ENCODE data around the gene SAMM50. TPM values are rescaled to one million over a fixed set of nuclear protein-coding genes. Genes with fewer than 3 reads are reported as not detected.
A peak's percentile ranks its signal among the peaks of the same experiment; 100 is the strongest.

Gene SAMM50
- 49.4 TPM for total RNA-seq
- long read RNA-seq, transcript SAMM50-201 (15 exons, 1,717 nt): major isoform, 360 of 400 reads
- long read RNA-seq, partial matches to known transcripts: 16 of 400 reads
- long read RNA-seq, other reads (novel, unspliced or antisense): 24 of 400 reads

DNA sequence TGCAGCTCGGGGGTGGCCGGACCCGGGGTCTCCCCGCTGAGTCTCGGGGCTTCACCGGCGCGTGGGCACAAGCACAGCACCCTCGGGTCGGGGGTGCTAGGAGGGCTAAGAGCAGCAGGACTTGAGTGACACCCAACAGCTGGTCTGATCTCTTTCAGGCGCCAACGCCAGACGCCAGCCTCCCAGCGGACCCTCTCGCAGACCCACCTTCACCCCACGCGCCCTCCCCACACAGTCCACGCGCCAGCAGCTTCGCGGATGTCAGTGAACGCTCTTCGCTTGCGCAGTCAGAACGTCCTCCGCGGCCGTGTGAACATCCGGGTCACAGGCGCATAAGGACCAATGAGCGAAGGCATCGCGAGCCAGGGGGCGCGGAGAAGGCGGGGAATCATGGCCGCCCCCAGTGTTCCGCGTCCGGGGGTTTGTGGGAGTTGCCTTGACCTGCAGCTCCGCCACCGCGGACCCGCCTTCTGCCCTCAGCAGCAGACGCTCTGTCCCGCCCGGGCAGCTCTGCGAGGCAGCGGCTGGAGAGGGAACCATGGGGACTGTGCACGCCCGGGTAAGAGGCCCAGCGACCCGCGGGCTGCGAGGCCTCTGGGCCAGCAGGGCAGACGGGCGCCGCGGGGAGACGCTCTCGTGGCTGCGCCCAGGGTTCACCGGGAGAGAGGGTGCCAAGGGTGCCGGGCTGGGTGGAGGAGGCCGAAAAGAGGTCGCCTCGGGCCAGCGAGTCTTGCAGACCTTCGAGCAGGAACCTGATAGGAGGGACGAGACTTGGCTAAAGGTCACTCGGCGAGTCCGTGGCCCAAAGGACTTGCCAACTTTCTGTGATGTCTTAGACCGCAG is at the start of gene SAMM50:
Gene SAMM50, plus strand, starts transcription at position 403 of the 843 bp plus-strand sequence. Its CDS starts 136 bp downstream, at position 539.
- DNase-seq (ENCODE audit: low spot score): peak; percentile 95

DNA sequence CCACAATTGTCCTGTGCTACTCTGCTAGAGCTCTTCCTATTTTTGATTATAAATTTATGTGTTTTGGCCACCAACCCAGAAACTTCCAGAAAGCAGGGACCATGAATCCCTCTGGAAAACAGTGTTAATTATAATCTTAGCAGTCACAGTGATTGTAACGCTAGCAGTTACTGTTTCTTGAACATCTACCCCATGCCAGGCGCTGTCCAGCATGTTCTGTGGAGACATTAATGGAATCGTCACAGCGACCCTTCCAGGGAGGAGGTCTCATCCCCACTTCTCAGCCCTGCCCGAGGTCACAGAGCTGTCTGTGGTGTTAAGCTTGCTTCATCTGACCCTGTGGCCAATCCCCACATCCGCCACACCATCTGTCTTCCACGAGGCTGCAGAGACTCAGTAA is 49.6 kb upstream of the SAMM50 start:
- DNase-seq (ENCODE audit: low spot score): no peak

DNA sequence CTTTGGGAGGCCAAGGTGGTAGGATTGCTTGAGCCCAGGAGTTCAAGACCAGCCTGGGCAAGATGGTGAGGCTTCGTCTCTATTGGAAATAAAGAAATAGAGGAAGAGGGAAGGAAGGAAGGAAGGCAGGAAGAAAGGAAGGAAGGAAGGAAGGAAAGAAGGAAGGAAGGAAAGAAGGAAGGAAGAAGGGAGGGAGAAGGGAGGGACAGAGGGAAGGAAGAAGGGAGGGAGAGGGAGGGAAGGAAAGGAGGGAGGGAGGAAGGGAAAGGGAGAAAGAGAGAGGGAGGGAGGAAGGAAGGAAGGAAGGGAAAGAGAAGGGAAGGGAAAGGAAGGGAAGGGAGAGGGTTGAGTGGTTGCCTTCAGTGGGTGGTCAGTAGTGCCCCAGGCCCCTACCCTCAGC is 45.5 kb upstream of the SAMM50 start:
- no peak for DNase-seq (ENCODE audit: low spot score)

DNA sequence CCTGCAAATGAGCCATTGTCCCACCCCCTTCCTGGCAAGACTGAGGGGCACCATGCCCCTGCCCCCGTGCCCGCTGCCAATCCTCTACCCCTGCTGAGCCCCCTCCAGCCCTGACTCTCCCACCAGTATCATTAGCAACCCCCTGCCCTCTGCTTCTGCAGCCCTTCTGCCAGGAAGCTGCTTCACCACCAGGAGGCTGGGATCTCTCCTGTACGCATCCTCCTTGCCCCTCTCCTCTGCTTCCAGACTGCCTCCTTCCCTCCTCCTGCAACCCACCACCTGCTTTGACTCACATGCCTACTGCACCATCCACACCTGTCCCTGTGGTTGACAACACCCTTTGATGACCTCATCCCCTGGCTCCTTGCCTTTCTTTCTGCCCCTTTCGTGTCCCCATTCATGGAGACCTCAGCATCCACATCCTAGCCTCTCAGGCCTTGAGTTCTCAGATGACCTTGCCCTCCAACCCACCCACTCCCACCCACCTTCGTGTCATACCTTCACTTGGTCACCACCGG is 45.0 kb upstream of the SAMM50 start:
- no peak for DNase-seq (ENCODE audit: low spot score)

DNA sequence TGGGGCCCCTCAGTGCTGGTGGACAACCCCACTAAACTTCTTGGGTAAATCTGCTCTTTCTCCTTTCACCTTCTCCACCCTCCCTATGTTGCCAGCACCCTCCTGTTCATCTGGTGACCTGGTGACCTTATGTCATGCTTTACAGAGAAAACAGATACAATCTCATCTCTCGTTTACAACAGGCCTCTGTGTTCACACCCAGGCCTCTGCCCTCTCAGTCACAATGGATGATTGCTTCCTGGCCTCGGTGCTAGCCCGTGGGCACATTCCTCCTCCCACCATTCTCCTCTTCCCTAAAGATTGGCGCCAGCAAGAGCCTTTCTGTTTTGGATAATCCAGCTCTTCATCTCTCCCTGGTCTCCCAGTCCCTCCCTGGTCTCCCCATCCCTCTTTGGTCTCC is 43.9 kb upstream of the SAMM50 start:
- no peak for DNase-seq (ENCODE audit: low spot score)

DNA sequence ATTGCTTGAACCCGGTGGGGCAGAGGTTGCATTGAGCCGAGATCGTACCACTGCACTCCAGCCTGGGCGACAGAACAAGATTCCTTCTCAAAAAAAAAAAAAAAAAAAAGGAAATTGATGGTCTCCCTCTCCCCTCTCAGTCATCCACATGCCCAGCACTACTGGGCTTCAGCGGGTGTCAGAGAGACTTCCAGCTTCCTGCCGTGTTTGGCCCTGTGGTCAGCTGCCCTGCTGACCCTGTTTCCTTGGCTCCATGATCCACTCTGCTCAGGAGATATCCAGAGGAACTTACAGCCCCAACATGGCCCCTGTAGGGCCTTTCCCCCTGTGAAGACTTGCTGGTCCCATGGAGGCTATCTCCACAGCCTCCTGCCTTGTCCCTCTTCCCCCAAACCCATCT is 37.7 kb upstream of the SAMM50 start:
- no peak for DNase-seq (ENCODE audit: low spot score)

DNA sequence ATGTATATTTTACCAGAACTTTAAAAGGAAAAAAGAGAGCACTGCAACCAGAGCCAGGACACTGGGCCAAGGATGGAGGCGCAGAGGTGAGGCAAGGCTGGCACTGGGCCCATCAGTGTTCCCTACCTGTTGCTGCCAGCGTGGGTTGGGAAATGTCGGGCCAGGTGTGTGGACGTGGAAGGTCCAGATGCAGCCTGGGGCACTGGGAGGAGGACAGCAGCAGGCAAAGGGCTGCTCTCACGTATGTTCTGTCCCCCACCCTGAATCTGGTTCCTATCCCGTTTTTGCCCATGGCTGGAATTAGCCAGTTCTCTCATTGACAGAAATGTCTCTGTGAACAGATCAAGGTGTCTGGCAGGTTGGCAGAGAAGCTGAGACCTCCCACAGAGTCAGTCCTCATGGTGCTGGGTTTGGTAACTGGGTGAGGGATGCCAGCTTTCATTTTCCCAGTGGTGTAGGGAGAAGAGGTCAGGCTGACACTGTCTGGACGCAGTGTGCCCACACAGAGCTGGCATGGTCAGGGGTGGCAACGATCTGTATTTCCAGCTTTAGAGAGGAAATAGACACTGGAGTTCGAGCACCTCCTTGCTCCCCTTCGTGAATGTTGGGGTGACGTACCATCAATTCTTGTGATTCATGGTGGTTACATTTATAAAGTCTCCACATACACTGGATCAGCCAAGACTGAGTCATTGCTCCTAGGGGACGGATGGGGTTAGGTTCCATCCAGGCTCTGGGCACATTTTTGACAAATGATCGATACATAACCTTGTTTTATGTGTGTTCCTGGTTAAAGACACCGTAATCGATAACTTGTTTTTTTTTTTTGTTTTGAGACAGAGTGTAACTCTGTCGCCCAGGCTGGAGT is 35.9 kb upstream of the SAMM50 start:
- no peak for DNase-seq (ENCODE audit: low spot score)

DNA sequence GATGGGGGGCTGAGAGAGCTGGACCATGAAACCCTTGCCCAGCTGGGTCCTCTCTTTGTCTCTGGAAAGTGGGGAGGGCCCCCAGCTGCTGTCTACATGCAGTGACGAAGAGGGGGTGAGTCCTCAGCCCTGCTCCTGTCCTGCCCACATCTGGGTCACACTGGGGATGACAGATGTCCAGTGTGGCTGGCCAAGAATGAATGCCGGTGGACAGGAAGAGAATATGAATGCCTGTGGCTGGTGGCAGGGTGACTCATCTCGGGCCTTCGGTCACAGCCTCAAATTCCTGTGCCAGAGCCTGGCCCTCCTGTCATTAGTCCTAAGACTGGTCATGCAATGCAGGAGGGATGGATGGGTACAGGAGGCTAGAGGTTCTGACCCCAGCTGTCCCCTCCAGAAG is 33.9 kb upstream of the SAMM50 start:
- no peak for DNase-seq (ENCODE audit: low spot score)

DNA sequence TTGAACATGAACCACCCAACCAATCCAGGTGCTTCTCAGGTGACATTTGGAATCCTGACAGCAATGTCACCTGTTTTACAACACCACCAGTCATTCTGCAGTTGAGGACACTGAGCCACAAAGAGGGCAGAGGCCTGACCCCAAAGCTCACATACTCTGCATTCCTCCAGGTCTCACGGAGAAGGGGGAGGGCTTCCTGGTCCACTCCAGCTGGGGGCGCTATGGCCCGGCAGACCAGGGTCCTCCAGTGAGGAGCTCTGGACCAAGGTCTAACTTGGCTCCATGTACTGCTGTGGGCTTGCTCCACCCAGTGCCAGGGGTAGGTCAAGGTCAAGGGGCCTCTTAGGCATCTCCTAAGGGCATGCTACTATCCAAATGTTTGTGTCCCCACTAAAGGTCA is 33.1 kb upstream of the SAMM50 start:
- no peak for DNase-seq (ENCODE audit: low spot score)

DNA sequence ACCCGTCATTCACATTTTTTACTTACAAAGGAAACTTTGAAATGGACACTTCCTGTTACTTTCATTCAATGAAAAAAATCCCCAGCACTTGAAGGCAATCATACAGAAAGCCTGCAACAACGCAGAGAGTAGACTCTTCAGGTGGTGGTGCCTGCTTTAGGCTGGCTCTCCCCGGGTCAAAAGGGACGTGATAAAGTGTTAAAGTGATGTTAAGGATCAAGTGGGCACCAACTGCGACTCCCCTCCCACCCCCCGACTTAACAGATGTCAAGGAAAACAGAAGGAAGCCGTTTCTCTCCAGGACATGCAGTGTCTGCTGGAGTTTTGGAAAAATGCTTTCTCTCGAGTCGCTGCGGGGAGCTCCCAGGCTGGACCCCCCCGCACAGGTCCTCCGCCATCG is 32.1 kb upstream of the SAMM50 start:
- no peak for DNase-seq (ENCODE audit: low spot score)

DNA sequence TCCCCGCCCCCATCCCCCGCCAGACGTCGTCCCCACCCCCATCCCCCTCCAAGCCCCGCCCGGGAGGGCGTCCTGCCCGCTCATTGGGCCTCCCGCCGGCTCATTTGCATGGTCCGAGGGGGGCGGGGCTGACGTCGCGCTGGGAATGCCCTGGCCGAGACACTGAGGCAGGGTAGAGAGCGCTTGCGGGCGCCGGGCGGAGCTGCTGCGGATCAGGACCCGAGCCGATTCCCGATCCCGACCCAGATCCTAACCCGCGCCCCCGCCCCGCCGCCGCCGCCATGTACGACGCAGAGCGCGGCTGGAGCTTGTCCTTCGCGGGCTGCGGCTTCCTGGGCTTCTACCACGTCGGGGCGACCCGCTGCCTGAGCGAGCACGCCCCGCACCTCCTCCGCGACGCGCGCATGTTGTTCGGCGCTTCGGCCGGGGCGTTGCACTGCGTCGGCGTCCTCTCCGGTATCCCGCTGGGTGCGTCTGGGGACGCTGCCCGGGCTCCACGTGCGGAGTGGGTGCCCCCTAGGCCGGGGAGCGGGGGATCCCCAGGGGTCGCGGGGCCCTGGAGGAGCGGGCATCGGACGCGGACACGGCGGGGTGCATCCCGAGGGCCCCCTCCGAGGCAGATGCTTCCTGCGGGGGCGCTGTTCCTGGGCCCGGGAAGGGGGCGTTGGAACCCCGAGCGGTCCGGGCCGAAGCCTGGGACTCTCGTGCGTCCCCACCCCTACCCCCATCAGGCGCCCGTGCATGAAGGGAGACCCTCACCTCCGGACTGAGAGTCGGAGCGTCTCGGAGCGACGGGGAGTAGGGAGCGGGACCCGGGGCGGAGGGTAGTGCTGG is 31.4 kb upstream of the SAMM50 start, which contains the start of gene PNPLA3:
Gene PNPLA3, plus strand, starts transcription at position 175 of the 834 bp plus-strand sequence. Its CDS starts 107 bp downstream, at position 282.
- peak; percentile 93 for DNase-seq (ENCODE audit: low spot score)

DNA sequence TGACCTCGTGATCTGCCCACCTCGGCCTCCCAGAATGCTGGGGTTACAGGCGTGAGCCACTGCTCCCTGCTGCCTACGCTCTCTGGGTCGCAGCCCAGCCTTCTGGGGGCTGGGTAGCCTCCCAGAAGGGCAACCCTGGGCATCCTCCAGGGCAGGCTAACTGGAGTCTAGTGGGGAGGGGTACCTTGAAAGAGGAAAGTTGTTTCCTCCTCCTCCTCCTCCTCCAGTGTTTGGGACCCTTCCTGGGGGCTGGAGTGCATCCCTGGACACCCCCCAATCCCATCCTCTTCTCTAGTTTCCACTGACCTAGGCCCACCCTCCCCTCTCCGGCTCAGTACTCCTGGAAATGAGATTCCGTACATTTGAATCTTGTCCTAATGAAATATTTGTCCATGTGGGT is 30.4 kb upstream of the SAMM50 start:
- no peak for DNase-seq (ENCODE audit: low spot score)

DNA sequence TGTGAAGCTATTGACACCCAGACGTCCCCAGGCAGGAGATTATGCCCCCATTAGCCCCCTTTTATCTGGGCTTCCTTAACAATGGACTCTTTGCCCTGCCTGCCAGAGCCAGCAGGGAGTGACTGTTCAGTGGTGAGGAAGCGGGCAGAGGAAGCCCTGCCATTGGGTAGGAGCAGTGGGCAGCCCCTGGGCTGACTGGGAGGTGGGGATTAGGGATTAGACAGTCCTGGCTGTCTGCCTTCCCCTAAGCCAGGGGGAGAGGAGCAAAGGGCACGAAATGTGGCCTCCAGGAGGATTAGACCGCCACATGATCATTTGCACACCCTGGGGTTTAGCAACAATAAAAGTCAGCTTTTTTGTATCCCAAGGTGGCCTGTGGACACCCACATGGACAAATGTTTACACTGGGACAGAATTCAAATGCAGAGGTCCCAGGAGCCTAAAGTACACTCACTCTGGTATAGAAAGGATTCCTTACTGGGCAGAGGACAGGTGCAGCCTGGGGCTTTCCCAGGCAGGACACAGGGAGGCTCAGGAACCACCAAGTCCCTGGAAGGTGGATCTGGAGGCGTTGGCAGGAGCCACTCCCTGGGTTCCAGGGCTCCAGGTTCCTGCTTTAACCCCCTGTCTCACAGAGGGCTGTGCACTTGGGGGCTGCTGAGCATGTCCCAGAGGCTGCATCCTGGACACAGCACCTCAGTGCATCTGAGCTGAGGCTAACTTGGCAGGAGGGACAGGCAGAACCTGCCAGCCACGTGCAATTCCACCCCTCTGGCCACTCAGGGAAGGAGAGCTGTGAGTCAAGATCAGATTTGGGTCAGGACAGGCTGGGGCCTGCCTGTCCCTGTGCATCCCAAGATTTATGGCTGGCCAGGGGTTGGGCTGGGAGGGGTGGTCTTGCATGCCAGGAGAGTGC is 29.6 kb upstream of the SAMM50 start:
- DNase-seq (ENCODE audit: low spot score): no peak

DNA sequence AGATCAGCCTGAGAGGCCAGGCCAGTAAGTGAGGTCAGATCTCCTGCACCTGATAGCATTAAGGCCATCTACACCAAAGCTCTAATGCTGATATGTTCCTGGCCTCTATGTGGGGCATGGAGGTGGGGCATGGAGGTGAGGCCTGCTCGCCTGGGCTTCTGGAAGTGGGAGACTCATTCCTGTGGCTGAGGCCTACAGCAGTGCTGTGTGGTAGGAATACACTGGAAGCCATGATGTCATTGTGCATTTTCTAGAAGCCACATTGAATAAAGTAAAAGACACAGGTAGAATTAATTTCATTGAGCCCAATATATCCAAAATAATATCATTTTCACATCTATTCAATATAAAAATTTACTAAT is 28.9 kb upstream of the SAMM50 start:
- no peak for DNase-seq (ENCODE audit: low spot score)

DNA sequence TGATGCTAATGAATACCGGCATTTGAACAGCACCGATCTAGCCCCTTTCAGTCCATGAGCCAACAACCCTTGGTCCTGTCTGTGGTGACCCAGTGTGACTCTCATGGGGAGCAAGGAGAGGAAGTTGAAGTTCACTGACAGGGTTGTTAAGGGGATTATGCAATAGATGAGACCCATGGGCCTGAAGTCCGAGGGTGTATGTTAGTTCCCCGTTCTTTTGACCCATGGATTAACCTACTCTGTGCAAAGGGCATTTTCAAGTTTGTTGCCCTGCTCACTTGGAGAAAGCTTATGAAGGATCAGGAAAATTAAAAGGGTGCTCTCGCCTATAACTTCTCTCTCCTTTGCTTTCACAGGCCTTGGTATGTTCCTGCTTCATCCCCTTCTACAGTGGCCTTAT is 26.8 kb upstream of the SAMM50 start:
- DNase-seq (ENCODE audit: low spot score): no peak

DNA sequence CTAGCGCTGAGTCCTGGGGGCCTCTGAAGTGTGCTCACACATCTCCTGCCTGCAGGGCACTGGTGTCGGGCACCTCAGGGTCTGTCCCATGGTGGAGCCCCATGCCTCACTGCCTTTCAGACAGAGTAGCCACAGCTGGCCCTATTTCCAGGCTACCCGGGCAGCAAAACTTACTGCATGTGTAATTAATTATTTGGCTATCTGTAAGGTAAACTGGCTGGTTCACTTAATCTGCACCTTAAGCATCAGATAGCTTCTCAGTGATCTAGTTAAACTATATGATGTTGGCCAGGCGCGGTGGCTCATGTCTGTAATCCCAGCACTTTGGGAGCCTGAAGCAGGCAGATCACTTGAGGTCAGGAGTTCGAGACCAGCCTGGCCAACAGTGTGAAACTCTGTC is 26.3 kb upstream of the SAMM50 start:
- DNase-seq (ENCODE audit: low spot score): no peak

DNA sequence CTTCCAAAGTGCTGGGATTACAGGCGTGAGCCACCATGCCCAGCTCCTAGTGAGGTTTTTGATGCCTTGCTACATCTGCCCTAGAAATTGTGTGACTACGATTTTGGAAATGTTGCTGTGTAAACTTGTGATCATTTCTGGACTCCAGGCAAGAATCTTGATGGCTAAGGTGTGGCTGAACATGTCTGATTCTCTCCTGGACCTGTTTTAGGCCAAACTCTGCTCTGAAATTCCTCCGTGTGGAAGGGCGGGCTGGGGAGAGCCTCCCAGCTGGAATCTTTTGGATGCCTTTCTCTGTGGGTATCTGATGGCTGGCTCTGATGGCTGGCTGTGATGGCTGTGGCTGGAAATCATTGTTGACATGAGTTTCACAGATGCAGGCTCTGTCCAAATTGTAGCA is 23.5 kb upstream of the SAMM50 start:
- DNase-seq (ENCODE audit: low spot score): no peak

DNA sequence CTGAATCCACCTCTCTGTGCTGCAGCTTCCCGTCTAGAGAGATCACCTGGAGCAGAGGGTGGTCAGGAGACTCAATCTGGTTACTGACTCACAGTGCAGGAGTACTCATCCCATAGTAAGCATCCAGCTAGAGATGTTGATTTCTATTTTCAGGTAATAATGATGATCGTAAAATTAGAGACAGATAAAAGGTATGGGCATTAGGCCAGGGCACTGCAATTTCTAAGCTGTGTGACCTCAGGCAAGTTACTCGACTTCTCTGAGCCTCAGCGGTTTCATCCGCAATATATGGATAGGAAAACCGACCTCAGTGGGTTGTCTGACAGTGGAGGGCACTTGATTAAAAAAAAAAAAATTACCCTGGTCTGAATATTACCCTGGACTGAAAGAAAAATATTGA is 13.8 kb upstream of the SAMM50 start:
- no peak for DNase-seq (ENCODE audit: low spot score)

DNA sequence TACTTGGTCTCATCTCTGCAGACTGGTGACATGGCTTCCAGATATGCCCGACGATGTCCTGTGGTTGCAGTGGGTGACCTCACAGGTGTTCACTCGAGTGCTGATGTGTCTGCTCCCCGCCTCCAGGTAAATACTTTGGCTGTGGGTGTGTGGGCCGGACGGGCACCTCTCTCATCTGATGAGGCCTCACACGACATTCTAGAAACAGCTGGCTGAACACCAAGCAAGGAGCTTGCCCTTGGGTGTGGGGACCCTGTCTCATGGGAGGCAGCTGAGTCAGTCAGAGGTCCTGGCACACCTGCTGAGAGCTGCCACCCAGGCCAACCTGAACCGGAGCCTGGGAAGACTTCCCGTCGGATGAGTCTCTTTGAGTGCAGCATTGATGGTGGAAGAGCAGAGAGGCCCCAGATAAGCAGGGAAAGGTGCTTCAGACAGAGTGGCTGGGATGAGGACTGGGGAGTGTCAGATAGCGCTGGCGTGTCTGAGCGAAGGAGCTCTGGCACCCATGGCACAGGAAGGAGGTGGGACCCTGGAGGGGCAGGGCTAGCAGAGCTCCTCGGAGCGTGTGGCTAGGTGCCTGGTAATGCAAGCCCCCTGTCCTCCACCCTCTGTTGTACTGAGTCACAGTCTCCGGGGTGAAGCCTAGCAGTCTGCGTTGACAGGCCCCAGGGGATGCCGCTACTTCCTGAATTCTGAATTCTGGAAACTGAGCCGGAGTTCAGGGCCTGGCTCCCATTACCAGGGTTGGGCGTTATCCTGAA is 10.4 kb upstream of the SAMM50 start:
- DNase-seq (ENCODE audit: low spot score): no peak

Data from mesenteric fat pad (tissue), 1 donor.